ENCODE data around the gene SOCS3.
"Not testable (repeated sequence)": the region's sequence is repeated elsewhere in the genome, so short reads cannot be mapped to it uniquely, and the experiment has no call there.

The SOCS3 gene

DNA sequence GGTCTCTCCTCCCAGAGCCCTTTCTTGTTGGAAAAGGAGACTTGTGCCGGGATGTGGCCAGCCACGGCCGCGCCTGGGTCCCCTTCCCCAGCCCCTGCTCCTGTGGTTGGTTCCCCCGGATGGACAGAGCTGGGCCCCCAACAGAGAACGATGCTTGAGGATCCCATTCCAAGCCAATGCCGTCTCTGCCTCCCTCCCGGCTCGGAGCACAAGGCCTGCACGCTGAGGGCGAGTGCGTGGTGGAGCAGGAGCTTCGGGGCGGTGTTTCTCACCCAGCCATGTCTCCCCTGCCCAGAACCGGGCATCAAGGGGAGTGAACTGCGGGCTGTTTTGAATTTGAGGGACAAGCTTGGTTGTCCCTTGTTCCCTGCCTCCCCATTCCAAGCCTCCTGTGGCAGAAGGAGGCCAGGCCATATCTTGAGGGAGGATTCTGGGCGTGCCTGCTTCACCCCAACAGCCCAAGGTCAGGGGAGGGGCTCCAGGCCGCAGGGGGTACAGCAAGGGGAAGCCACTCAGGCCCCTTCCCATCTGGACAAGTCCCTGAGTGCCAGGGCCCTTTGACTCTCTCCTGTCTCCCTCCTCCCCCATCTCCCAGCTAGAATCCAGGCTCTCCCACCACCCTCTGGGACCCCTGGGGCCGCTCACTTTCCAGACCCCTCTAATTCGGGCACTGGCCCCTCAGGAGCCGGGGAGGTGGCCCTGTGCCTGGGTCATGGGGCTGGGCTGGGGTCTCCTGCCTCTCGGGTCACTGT, 43.6 kb downstream of the SOCS3 start:
- no peak overlapping the region for H3K4me3 ChIP-seq (ENCODE audit: low read depth, low read length)
- no peak for TF ChIP-seq CTCF (IDR thresholded peaks at IDR 0.05; ENCODE audit: insufficient read depth, low read depth, low read length, missing control alignments)
- DNase-seq (ENCODE audit: low read depth): no peak

DNA sequence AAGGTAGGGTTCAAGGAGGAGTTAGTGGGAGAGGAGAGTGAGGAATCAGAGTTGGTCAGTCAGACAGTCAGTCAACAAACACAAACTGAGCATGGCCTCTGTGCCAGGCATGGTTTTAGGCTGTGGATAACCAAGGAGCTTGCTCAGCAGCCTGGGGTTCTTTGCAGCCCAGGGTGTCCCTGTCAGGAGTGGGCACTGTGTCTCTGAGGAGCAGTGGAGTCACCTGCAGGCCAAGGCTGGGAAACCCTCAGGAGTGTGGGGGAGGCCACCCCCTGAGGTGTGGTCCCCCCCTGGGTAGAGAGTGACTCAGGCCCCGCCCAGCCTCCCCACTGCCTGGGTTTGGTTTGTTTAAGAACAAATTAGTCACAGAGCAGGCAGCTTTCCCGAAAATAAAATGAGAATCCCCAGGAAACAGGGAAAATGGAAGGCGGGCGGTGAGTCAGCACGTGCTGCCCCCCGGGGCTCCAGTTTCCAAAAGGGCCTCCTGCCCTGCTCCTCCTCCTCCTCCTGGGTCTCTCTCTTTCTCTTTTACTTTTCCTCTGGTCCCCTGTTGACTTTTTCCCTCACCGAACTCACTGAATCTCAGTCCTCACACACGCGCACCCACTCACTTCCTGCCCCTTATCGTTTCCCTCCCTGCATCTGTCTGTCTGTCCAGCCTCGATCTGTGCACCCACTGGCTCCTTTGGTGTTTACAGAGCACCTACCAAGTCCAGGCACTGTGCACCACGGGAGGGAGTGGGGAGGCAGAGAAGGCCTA, 44.3 kb downstream of the SOCS3 start:
- peak; percentile 57 for DNase-seq (ENCODE audit: low read depth)
- no peak overlapping the region for H3K4me3 ChIP-seq (ENCODE audit: low read depth, low read length)
- TF ChIP-seq CTCF (IDR thresholded peaks at IDR 0.05; ENCODE audit: insufficient read depth, low read depth, low read length, missing control alignments): no peak

- H3K4me3 ChIP-seq (ENCODE audit: low read depth, low read length): 0 out of 2 replicates have a peak overlapping the region, but pooled peaks have one; percentile 16
- no peak for DNase-seq (ENCODE audit: low read depth)
- TF ChIP-seq CTCF (IDR thresholded peaks at IDR 0.05; ENCODE audit: insufficient read depth, low read depth, low read length, missing control alignments): peak; percentile 19
Observed at GRCh38 chr17:78314683-78315354, 45.1 kb downstream of the SOCS3 start.

- TF ChIP-seq CTCF (IDR thresholded peaks at IDR 0.05; ENCODE audit: insufficient read depth, low read depth, low read length, missing control alignments): no peak
- peak overlapping the region; percentile 16 for H3K4me3 ChIP-seq (ENCODE audit: low read depth, low read length)
- DNase-seq (ENCODE audit: low read depth): peak; percentile 69
Observed at GRCh38 chr17:78313735-78314648, 45.9 kb downstream of the SOCS3 start.

DNA sequence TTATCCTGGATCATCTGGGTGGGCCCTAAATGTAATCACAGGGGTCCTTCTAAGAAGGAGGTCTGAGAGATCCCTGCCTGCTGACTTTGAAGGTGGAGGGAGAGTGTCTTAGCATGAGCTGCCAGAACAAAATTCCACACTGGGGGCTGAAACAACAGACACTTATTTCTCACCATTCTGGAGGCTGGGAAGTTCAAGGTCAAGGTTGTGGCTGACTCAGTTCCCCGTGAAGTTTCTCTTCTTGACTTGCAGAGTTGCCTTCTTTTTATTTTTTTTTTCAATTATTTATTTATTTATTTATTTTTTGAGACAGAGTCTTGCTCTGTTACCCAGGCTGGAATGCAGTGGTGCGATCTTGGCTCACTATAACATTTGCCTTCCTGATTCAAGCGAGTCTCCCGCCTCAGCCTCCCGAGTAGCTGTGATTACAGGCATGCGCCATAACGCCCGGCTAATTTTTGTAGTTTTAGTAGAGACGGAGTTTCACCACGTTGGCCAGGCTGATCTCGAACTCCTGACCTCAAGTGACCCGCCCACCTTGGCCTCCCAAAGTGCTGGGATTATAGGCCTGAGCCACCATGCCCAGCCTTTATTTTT, 50.1 kb downstream of the SOCS3 start:
- not testable (repeated sequence) for DNase-seq (ENCODE audit: low read depth); H3K4me3 ChIP-seq (ENCODE audit: low read depth, low read length)

GRCh38 chr17:78307887-78308638, 51.8 kb downstream of the SOCS3 start:
- H3K4me3 ChIP-seq (ENCODE audit: low read depth, low read length): no peak overlapping the region
- DNase-seq (ENCODE audit: low read depth): no peak
- no peak for TF ChIP-seq CTCF (IDR thresholded peaks at IDR 0.05; ENCODE audit: insufficient read depth, low read depth, low read length, missing control alignments)

All from GM12865 (cell line).